DND-41 (cell line): ENCODE data around the gene GFOD2.

Experiments
- EZH2 ChIP-seq: IDR thresholded peaks from 3 replicates; pipeline ENCODE4 v1.6.1; 2012; ENCODE audit warnings: borderline replicate concordance, low read depth, mild to moderate bottlenecking, moderate library complexity, low read length, inconsistent platforms; ENCODE audit not compliant: severe bottlenecking
- TF ChIP-seq, protein P1 (sequence below): IDR thresholded peaks from 2 replicates; pipeline ENCODE4 v1.5.1; 2012; ENCODE audit warnings: borderline replicate concordance, low read length, moderate library complexity, mild to moderate bottlenecking; ENCODE audit not compliant: poor library complexity, severe bottlenecking; ENCODE audit errors: extremely low read depth

DNA sequence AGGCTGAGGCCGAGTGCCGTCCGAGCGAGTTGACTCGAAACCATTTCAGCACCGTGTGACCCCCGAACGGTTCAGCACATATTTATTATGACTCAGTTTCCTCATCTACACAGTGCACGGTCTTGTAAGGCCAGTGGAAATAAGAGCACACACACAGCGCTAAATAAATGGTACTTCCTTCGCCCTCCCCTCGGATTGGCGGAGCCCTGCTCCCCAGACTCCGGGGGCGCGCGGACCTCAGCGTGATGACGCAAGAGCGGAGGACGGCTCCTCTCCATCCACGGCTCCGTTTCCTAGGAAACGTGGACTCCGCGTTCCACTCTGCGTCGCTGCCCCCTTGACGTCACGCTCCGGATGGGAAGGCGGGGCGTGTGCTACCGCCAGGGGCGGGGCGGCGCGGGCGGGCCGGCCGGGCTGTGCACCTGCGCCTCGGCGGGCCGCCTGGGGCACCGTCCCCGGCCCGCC lies 58.5 kb downstream of the GFOD2 start, which contains the start of gene PARD6A:
- TF ChIP-seq, protein P1, sequence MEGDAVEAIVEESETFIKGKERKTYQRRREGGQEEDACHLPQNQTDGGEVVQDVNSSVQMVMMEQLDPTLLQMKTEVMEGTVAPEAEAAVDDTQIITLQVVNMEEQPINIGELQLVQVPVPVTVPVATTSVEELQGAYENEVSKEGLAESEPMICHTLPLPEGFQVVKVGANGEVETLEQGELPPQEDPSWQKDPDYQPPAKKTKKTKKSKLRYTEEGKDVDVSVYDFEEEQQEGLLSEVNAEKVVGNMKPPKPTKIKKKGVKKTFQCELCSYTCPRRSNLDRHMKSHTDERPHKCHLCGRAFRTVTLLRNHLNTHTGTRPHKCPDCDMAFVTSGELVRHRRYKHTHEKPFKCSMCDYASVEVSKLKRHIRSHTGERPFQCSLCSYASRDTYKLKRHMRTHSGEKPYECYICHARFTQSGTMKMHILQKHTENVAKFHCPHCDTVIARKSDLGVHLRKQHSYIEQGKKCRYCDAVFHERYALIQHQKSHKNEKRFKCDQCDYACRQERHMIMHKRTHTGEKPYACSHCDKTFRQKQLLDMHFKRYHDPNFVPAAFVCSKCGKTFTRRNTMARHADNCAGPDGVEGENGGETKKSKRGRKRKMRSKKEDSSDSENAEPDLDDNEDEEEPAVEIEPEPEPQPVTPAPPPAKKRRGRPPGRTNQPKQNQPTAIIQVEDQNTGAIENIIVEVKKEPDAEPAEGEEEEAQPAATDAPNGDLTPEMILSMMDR, result no peak
- TF ChIP-seq EZH2, result no peak
